GM21367 (cell line): Measurements from ENCODE around the gene KRTAP2-4.
"Not testable (repeated sequence)": the region's sequence is repeated elsewhere in the genome, so short reads cannot be mapped to it uniquely, and the experiment has no call there.

Experiments used
- ATAC-seq: cut with Tn5 transposase; IDR thresholded peaks from one replicate; pipeline ENCODE4 v1.9.1; 2021; ENCODE audit not compliant: unreplicated experiment

KRTAP2-4 gene

GRCh38 chr17:41071606-41072360, 6.1 kb upstream of the KRTAP2-4 start:
- no peak for ATAC-seq

- no peak for ATAC-seq
Measured at GRCh38 chr17:41069031-41069430, 3.4 kb upstream of the KRTAP2-4 start.

GRCh38 chr17:41067281-41067680, 1.6 kb upstream of the KRTAP2-4 start:
- ATAC-seq: no peak

- not testable (repeated sequence) for ATAC-seq
Measured at GRCh38 chr17:41065016-41065689, 526 bp downstream of the KRTAP2-4 start.

- ATAC-seq: no peak
Measured at GRCh38 chr17:41064301-41064700, 1.4 kb downstream of the KRTAP2-4 start.

- ATAC-seq: no peak
Measured at GRCh38 chr17:41063449-41063848, 2.2 kb downstream of the KRTAP2-4 start.

GRCh38 chr17:41061964-41062363, 3.7 kb downstream of the KRTAP2-4 start:
- ATAC-seq: no peak

GRCh38 chr17:41060052-41060604, 5.6 kb downstream of the KRTAP2-4 start, which contains the start of gene KRTAP2-3:
Gene KRTAP2-3 (minus strand): TSS chr17:41060114. CDS start chr17:41060050, 64 bp downstream.
- no peak for ATAC-seq

- ATAC-seq: not testable (repeated sequence)
Measured at GRCh38 chr17:41059276-41060051, 6.2 kb downstream of the KRTAP2-4 start.

- ATAC-seq: no peak
Measured at GRCh38 chr17:41058741-41059140, 6.9 kb downstream of the KRTAP2-4 start.

- no peak for ATAC-seq
Measured at GRCh38 chr17:41057547-41057946, 8.1 kb downstream of the KRTAP2-4 start.

GRCh38 chr17:41055130-41055529, 10.5 kb downstream of the KRTAP2-4 start, which contains the start of gene KRTAP2-2:
Gene KRTAP2-2 (minus strand): TSS chr17:41055230. CDS start chr17:41055211, 19 bp downstream.
- ATAC-seq: not testable (repeated sequence)

GRCh38 chr17:41054556-41054955, 11.1 kb downstream of the KRTAP2-4 start:
- not testable (repeated sequence) for ATAC-seq

GRCh38 chr17:41054025-41054424, 11.7 kb downstream of the KRTAP2-4 start:
- no peak for ATAC-seq

- ATAC-seq: no peak
Measured at GRCh38 chr17:41052566-41052965, 13.1 kb downstream of the KRTAP2-4 start.

GRCh38 chr17:41049110-41049509, 16.6 kb downstream of the KRTAP2-4 start:
- no peak for ATAC-seq

GRCh38 chr17:41048441-41048840, 17.2 kb downstream of the KRTAP2-4 start:
- no peak for ATAC-seq

- not testable (repeated sequence) for ATAC-seq
Measured at GRCh38 chr17:41046735-41047465, 18.8 kb downstream of the KRTAP2-4 start, which contains the start of gene KRTAP2-1. Gene KRTAP2-1 (minus strand): TSS chr17:41047316. CDS start chr17:41047267, 49 bp downstream.

- ATAC-seq: no peak
Measured at GRCh38 chr17:41042953-41043352, 22.7 kb downstream of the KRTAP2-4 start.
